HG02943 (cell line): ENCODE measurements around the gene GLCE.
"Not testable (repeated sequence)": the region's sequence is repeated elsewhere in the genome, so short reads cannot be mapped to it uniquely, and the experiment has no call there.

Source experiments
- ATAC-seq: cut with Tn5 transposase; IDR thresholded peaks from one replicate; pipeline ENCODE4 v1.9.1; 2021; ENCODE audit warnings: mild to moderate bottlenecking, low read depth, moderate library complexity; ENCODE audit not compliant: unreplicated experiment

The GLCE gene

DNA sequence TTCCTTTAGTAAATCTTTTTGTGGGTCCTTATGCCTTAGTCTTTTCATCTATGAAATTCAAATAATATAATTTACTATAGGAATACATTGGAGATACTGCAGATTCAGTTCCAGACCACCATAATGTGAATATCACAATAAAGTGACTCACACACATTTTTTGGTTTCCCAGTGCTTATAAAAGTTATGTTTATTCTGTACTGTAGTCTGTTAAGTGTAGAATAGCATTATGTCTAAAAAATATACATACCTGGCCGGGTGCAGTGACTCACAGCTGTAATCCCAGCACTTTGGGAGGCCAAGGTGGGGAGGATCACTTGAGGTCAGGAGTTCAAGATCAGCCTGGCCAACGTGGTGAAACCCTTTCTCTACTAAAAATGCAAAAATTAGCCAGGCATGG is 84.4 kb downstream of the GLCE start:
- ATAC-seq: no peak

DNA sequence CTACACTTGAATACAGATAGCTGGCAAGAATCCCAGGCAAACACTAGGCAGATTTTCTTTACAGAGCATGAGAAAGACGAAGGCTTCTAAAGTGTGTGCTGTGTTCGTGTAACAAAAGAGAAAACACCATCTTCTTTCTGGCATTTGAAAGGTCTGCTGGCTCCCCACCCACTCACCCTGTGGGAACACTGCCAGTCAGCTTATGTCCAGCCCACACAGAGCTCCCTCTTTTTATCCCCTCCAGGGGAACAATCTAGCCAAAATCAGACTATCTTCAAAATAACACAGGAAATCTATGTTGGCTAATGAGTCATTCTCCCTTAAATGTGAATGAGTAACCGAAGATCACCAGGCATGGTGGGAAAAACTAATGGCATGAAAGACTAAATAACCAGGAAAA is 92.7 kb downstream of the GLCE start:
- ATAC-seq: no peak

DNA sequence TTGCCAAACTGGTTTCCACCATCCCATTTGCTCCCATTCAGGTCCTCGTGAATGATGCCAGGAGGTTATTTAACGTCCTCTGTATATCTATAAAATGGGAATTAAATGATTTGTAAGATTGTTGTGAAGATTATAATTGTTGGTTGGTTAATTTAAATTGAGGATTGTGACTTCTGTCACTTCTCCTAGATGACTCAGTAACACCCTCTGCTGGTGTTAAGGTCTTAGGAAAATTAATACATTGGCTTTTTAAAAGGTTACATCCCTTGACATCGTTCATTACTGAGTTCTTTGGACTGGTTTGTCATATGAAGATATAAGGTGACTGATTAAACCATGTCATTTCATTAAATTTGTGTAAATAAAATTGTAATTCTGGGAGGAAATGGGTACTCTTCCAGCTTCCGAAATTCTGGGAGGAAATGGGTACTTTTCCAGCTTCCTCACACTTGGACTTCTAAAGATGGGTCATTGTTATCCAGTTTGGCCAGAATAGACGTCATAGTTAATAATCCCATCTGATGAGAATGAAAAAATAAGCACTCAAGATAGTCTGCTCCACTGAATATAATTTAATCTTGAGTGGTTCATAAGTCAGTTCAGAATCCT is 105.0 kb downstream of the GLCE start:
- no peak for ATAC-seq

DNA sequence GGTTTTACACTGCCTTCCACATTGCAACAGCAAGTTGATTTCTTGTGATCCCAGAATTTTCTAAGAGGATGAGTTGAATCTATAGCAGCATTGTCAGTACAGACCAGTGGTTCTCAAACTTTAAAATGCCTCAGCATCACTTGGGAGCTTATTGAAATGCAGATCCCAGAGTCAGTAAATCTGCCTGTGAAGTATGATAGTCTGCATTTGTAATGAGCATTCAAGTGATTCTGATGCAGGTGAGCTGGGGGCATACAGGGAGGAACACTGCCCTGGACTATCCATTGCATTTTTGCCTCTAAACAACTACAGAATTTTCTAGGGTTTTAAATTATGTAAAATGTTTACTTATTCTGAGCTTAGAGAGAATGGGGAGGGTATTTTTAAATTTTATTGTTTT is 110.8 kb downstream of the GLCE start:
- ATAC-seq: no peak

DNA sequence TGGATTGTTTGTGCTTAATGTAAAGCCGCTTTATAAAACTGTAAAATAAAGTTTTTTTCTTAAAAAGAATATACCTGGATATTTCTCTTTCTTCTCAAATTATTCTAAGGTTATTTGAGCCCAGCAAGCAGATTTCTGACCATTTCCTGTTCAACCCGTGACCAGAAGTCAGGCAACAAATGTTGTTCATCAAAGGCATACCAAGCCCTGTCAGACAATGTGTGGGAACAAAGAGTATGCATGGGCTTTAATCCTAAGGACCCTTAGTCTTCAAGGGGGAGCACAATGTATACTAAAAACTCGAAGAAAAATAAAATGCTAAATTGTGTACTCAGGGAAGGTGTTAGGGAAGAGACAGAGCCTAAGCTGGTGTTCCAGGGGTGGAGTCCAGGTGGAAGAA is 111.7 kb downstream of the GLCE start:
- ATAC-seq: no peak

DNA sequence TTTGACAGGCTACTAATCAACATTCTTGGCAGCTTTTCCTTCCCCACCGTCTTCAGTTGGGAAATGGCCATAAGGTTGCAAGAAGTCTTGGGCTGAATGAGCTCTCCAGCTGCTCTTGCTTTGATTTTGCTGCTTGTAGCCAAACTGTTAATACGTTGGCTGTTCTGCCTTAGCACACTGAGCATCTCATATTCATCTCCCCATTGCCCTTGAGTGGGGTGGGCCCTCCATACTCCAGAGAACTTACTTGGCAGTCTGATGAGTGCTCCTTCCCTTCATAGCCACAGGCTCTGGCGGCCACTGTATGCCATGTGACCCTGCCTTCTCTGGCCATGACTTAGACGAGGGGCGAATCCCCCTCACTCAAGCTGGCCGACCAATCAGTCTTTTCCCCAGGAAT is 112.5 kb downstream of the GLCE start:
- ATAC-seq: no peak

DNA sequence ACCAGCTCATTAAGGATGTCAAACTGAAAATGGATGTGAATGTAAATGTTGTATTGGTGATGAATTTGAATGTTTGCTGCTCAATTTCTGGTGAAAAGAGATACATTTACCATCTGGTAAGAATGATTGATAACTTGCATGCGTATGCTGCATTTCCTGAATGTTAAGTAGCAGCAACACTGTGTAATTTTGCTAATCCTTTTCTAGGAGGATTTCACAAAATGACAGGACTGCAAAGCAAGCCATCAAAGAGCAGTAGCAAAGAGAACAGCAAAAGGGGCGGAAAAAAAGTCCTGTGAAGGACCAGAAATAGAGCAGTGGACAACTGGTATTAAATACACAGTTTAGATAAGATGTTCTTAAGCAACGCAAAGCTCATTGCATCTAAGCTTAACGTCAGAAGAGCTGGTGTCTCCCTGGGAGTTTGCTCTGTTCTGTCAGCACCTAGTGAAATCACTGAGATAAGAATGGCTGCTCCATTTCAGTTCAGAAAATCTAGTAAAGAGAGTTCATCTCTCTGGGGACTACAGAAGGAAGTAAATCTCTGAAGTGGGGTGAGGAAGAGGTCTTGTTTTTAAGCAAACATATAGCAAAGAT is 114.7 kb downstream of the GLCE start:
- no peak for ATAC-seq

DNA sequence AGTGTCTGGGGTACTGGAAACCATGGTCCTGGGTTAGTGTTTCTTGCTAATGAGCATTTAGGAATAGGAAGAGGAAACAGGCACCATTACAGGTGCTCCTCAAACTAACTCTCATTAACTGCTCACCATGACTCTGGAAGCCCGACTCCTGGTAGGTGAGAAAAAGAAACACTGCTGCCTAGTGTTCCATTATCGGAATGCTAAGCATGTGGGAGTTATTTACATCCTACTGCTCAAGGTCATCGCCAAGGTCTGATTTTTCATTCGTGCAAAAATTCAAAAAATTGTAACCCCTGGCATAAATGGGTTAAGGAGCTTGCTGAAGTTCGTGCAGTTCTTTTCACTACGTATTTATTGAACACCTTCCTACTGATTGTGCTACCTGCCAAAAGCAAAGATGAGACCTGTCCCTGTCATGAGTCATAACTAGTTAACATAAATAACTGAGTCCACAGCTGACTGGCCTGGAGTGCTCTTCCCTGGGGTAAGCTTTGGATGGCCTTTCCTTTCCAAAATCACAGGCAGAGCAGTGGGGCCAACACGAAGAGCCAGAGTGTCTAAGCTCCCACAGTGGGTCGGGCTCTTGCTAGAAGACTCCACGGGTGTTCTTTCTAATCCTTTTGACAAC is 115.6 kb downstream of the GLCE start:
- ATAC-seq: no peak

DNA sequence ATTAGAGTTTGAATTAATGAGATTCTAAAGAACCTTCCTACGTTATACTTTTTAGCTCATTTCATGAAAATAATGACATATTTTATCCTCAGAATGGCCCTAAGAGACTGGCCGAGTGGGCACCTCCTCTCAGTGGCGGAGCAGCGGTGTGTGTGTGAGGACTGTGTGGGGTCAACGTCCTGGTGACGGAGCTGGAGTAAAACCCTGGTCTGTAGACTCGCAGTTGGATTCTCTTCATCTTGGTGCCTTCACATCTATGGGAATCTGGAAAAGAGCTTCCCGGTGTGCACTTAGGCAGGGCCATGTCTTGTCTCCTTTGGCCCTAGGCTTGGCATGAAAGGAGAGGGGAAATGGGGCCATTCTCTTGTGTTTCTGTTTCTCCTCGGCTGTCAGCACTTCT is 116.9 kb downstream of the GLCE start:
- ATAC-seq: no peak

DNA sequence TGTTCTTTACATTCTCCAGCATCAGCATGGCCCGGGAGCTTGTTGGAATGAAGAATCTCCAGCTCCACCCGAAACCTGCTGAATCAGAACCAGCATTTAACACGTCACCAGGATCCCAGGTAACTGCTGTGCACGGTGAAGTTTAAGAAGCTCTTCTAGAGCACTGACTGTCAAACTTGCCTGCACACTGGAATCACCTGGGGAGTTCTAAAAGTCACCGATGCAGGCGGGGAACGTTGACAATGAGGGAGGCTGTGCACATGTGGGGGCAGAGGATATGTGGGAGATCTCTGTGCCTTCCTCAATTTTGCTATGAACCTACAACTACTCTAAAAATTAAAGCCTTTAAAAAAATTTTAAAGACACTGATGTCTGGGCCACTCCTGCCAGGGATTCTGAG is 119.2 kb downstream of the GLCE start:
- ATAC-seq: no peak

DNA sequence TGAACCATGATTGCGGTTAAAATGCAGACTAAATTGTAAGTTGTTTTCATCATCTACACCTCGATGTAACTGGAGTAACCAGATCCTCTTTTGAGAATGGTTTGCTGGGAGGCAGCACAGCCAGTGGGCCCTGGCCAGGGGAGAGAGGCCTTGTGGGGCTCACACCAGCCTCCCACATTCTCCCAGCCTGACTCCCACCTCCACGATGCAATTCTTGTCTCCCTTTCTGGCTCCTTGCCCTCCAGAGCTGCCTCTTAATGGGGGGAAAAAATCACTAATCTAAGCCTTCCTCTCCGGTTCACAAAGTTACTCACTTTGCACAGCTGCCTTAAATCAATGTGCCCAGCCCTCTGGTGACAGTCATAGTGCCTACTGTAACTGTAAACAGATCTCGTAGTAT is 120.3 kb downstream of the GLCE start:
- no peak for ATAC-seq

DNA sequence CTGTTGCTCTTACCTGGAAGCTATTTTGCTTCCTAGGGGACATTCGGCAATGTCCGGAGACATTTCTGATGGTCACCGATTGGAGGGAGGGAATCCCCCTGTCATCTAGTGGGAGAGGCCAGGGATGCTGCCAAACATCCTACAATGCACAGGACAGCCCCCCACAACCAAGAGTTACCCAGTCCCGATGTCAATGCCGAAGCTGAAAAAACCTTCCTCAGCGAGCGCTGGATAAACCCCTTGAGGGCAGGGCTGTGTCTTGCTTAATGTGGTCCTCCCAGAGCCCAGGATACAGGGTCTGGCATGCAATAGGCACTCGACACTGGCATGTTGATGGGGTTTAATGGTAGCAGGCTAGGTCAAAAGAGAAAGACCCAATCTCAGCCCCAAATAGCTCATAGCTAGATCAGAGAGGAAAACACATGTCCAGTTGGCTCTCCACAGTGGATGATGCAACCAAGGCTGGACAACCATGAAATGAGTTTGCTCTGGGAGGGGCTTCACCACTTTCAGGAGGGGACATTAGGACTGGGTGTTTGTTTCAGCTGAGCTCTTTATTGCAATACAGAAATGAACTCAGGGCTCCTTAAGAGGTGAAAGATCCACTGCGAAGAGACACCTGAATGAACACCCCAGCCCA is 121.8 kb downstream of the GLCE start:
- no peak for ATAC-seq

DNA sequence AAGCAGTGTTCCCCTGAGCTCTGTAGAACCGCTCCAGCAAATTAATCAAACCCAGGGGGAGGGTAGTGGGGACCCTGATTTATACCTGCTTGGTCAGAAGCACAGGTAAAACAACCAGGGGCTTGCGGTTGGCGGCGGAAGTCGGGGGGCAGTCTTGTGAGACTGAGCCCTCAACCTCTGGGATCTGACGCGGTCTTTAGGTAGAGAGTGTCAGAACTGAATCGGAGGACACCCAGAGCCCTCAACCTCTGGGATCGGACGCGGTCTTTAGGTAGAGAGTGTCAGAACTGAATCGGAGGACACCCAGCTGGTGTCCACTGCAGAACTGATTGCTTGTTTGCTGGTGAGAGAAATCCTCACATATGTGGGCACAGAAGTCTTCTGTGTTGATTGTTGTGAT is 125.4 kb downstream of the GLCE start:
- ATAC-seq: no peak

DNA sequence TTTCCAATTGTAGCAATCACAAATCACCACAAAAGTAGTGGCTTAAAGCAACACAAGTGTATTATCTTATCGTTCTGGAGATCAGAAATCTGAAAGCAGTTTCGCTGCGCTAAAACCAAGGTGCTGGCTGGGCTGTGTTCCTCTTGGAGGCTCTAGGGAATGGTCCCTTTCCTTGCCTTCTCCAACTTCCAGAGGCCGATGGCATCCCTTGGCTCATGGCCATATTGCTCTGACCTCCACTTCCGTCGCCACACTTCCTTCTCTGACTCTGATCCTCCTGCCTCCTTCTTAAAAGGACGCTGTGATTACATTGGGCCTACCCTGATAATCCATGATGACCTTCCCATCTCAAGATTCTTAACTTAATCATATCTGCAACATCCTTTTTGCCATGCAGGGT is 127.6 kb downstream of the GLCE start:
- no peak for ATAC-seq

DNA sequence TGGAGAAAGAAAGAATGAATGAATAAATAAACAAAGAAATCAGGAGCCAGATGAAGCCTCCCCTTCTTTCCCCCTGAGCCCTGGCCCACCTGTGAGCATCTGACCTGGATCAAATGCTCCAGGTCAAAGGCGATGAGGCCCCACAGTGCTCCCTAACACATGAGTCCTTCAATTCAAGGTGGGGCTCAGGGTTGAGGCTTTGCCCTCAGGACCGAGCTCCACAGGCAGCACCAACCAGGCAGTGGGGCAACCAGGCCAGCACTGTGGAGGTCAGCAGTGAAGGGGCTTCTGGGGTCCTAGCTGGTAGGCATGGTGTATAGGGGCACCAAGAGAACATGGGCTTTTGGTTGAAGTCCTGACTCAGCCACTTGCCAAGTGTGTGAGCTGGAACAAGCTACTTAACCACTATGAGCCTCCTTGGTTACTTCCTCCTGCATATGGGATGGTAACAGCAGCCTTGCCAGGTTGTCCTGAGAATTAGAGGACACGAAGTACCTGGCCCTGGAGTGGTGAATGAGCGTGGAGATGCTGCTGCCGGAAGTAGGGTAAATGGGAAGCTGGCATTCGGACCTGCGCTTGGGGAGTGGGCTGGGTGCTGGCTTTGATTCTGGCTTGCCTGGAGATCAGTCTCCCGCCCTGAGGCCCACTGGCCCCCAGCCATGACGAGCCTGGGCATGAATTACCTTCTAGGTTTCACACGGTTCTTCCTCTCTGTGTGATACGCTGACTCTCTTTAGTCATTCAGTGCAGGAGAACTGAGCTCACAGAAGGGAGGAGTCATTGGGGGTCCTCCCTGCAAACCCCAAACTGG is 128.3 kb downstream of the GLCE start:
- ATAC-seq: no peak

DNA sequence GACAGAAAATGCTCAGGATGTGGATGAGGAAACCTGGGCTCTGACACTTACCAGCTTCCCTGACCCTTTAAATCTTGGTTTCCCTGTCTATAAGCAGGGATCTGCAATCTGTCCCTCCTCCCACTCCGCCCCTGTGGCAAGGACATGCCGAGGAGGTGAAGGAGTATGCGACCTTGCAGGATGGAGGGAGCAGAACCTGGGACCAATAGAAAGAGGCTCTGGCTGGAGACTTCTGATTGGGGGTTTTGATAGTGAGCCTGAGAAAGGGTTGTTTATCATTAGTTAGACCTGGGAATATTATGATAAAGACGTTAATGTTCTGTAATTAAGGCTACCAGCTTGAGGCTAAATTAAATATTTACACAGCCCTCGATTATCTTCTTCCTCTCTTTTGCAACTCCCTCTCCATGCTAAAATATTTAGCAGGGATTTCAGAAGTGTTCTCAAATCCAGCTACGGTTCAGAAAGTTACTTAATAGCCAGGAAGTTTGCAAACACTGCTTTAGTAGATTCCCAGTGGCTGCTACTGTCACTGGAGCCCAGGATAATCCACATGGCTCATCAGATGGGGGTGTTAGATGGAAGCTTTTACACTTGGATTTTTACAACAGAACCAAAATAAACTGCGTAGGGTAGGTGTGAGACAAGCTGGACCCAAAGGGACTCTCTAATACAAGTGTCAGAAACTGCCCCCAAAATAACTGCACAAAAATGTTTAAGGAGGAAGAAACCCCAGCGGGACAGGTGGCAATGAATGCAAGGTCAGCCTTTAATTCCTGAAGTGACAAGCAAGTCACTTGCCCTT is 129.1 kb downstream of the GLCE start:
- ATAC-seq: no peak

DNA sequence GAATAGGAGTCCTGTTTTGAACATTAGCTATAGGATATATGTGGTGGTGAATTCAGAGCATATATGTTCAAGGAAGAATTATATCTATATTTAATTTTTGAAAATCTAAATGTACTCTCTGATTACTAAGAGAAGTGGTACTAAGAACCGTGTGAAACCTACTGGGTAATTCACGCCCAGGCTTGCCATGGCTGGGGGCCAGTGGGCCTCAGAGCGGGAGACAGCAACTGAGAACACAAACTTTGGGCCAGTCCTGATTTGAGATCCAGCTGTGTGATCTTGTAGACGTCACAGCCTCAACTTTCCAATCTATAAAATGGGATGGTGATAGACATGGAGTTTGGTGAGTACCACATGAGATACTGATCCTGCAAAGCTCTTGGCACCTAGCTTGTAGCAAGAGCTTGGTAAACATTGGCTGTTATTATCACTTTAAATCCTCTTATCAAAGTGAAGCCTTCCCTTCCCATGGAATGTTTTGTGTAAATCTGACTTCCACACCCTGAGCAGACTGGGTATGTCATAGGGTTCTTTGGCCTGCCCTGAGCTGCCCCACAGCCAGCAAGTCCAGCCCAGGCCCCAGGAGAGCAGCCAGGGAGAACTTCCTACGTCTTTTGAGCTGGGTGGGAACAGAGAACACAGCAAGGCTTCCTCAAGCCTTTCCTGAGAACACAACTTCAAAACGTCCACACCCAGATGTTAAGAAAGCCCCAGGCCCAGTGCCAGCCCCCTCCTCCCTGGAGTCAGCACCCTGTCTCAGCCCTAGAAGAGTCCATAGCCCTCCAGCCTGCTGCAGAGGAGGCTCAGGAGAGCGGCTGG is 130.1 kb downstream of the GLCE start:
- ATAC-seq: no peak

DNA sequence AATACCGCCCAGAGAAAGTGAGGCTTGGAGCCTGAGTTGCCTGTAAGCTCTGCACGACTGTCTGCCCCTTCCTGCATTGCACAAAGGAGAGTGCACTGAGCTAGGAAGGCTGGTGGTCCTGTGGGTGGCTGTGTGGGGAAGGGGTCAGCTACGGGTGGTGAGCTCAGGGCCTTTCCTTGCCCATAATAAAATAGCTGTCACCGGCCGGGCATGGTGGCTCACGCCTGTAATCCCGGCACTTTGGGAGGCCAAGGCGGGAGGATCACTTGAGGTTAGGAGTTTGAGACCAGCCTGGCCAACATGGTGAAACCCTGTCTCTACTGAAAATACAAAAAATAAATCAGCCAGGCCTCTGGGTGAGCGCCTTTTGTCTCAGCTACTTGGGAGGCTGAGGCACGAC is 131.2 kb downstream of the GLCE start:
- not testable (repeated sequence) for ATAC-seq

DNA sequence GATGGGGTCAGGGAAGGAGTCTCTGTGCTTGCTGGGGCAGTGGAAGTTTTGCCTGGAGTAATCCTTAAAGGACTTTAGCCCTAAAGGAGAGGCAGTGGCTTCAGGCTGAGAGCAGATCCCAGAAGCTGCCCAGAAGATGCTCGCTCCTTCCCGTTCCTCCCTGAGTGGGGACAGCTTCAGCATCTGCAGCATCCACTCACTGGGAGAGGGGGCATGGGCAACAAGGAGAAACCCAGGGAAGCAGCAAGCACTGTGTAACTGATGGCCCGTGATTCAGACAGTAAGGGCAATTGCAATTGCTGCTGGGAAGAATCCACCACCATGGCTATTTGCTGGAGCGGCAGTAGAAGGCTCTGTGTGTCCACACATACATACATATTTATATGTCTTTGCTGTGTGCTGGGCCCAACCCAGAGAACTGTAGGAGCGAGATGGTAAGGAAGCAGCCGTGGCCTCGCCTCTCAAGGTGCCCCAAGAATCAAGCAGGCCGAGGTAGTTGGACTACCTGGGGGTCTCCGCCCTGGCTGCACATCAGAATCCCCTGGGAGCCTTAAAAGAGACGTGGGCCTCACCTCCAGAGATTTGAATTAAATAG is 132.5 kb downstream of the GLCE start:
- ATAC-seq: no peak
